HG02981 (cell line): ENCODE measurements around the gene CAMKMT.

Experiments
- ATAC-seq: cut with Tn5 transposase; IDR thresholded peaks from one replicate; pipeline ENCODE4 v1.9.1; 2021; ENCODE audit warnings: mild to moderate bottlenecking, moderate library complexity; ENCODE audit not compliant: unreplicated experiment

The CAMKMT gene

DNA sequence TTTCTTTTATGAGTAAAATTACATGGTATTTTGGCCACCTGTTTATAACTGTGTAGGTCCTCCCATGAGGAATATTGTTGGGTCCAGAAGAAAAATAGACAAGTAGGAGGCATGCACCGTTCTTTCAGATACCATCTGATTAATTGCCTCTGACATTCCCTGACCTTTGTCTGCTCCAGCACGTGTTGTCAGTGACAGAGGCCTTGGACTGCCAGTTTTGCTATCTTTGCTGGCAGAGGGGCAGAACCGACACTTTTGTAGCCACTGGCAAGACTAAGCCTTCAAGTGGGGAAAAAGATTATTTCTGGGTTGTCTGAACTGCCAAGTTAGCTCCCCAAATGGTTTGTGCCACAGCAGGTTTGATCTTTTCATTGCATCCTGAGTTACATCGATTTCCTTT is 276.9 kb downstream of the CAMKMT start:
- no peak for ATAC-seq

DNA sequence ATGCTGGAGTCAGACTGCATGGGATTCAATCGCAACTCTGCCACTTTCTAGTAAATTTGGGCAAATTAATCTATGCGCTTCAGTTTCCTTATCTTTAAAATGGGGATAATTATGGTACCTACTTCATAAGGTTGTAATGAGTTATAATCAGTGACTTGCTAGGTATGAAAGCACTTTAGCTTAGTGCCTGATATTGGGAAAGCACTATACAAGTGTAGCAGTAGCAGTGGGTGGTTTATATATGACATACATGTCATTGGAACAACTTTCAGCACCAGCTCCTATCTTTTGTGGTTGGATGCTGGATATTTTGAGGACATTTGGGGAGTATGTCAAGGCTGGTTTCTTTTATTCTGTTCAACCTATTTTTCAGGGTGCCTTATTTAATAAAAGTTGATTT is 277.7 kb downstream of the CAMKMT start:
- ATAC-seq: no peak

DNA sequence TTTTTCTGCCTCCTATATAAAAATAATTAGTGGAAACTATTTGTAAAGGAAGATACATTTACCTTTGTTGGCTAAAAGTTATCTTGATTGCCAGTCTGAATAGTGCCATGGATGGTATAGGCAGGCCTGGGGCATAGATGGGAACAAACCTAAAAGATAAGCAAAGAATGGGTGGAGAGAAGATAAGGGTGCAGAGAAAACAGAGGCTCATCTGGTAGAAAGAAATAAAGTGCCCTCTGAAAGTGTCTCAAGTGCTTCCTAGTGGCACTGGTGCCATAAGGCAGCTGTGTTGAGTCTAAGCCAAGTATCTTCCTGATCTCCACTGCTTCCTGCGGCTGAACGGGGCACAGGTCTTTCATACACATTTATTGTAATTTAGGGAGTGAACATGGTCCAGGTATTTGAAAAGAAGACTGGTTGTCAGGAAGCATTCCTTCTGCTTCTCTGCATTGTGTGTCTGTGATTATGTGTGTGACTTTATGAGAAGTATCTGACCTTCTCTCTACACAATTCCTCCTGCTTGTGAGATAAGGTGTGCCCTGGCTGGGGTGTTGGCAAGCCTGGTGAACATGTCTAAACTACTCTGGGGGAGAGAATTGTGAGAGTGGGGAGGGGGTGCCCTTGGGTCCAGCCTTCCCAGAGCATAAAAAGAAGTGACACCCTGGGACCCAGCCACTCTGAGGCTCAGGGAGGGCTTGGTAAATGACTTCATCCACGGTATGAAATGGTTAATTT is 280.5 kb downstream of the CAMKMT start:
- no peak for ATAC-seq

DNA sequence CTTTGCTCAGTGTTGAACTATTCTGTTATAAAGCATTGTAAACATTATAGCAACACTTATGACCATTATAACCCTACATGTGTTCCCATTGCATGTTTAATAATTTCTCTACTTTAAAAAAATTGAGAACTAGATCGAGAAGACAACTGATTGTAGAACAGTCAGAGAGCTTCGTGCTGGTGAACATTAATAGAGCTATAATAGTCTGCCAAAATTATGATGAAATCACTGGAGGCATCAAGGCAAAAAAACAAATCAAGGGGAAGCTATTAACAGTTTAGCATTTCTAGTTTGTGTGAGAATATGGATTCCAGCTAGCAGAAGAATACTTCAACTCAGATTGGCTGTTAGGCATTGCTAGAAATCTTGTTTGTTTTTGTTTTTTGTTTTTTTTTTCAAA is 284.2 kb downstream of the CAMKMT start:
- no peak for ATAC-seq

DNA sequence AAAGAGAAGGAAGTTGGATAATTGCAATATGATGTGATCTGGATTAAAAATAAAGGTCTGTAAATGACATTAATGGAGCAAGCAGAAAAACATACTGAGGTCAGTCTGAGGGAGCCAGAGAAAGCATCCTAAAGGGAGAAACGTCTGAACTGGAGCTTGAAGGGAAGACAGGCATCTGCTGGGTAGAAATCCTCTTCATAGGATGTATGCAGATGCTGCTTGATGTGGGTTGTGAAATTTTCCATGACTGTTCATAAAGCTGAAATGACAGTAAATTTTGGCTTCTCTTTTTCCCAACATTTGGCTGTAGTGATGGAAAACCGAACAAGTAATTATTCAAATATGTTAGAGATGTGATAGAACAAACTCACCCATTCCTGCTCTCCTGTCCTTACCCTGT is 287.6 kb downstream of the CAMKMT start:
- ATAC-seq: no peak

DNA sequence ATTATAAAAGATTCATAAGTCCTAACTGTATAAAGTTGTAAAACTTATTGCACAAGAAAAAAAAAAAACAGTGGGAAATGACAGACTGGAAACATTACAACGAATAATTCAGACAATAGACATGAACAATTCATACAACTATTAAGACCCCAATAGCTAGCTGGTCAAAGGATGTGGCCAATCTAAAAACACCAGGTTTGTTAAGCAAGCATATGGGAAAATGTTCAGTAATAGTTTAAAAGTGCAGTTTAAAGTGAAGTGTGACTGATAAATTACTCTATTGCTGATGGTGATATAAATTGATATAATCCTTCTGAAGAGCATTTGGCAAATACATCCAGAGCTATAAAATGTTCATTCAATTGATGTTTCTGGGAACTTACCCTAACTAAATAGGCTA is 289.0 kb downstream of the CAMKMT start:
- ATAC-seq: no peak

DNA sequence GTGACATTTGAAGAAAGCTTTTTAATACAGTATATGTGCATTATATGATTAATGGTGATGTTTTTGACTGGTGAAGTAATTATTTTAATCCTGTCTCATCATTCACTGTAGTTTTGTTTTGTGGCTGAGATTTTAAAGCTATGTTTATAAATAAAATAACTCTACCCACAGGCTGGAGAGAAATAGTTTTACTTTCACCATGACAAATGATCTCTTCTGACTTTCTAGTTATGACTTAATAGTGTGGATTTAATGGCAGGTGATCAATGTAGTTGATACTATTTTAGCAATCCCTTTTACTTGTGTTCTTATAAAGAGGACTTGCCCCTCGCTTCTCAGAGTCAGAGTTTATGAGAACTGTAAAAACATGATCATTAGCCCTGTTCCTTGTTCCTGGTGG is 290.2 kb downstream of the CAMKMT start:
- no peak for ATAC-seq

DNA sequence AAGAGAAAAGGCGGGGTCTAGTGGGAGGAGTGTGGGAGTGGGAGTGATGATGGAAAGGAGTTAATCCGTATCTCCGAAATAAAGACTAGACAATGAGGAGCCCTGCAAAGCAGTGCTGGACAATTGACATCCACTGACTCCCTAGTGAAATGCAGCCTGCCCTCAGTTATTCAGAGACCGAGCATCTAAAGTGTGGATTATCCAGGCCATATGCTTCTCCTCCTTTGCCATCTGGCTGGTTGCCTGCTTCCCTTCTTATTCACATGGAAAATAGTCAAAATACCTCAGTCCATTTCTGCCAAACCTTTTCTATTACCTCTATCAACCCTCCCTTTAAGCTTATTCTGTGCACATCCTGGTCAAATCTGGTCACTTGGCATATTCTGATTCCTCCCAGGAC is 291.0 kb downstream of the CAMKMT start:
- ATAC-seq: no peak

DNA sequence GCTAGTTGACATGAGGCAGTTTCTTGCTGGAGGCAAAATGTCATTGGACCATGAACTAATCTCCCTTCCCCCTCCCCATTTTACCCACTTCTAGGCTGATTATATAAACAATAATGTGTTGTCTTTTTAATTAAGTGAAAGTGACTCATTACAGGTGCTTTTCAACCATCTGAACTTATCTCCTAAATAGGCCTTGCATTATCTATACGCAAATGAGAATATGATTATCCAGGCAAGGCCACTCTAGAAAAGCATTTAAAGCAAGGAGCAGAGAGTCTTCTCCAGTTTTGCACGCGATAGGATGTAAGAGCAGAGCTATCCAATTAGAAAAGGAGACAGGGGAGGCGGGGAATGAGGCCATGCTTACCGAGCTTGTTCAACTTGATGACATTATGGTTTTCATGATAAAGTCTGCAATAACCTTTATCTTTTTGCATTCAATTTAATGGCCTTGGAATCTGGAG is 293.7 kb downstream of the CAMKMT start:
- ATAC-seq: no peak

DNA sequence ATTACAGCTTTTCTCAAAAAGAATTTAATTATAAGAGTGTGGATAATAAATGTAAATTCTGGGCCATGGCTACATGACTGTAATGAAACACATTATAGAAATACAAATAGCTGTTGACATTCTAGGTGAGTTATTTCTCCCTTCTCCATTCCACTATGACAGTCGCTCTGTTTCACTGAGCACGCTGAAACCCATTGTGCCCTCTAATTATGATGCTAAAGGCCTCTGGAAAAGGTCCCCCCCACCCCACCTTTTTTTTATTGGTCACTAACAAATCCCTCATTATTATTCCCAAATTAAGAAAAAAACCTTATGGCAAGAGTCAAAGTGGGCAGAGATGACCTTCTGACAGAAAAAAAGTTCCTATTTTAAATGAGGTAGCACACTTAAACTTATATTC is 294.7 kb downstream of the CAMKMT start:
- no peak for ATAC-seq

DNA sequence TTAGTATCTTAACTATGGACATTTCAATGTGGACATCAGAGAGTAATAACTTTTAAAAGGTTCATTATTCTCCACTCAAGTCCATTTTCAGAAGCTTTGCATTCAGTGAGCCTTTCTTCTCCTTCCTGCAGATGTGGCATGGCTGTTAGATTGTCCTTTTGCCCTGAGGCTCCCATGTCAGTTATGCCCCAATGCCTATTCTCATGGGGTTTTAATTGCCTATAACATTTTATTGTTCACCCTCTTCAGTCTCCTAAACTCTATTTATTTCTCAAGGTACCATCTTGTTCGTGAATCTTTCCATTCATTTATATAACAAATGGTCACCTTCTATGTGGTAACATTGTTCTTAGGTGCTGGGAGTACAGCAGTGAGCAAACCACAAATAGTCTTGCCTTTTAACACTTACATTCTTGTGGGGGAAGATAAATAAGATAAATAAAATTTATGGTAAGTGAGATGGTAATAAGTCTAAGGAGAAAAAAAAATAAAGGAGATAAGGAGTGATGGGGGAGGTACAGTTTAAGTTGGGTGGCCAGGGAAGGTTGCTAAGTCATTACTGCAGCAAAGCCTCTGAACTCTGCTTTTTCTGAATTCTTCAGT is 301.8 kb downstream of the CAMKMT start:
- ATAC-seq: no peak

DNA sequence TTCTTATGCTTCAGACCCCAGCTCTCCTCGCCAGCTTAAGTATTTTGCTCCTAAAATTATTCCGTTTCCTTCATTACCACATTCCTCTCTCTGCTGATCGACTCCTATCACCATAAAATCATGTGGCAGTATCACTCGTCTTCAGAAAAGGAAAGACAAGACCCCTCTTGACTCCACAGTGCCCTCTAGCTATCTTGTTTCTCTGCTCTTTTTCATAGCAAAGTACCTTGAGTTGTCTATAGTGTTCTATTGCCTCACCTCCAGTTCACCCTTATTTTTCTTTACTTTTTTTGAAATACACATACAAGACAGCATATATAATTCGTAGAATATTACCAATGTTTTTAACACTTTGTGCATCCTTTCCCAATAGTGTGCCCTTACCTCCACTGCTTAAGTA is 306.6 kb downstream of the CAMKMT start:
- no peak for ATAC-seq

DNA sequence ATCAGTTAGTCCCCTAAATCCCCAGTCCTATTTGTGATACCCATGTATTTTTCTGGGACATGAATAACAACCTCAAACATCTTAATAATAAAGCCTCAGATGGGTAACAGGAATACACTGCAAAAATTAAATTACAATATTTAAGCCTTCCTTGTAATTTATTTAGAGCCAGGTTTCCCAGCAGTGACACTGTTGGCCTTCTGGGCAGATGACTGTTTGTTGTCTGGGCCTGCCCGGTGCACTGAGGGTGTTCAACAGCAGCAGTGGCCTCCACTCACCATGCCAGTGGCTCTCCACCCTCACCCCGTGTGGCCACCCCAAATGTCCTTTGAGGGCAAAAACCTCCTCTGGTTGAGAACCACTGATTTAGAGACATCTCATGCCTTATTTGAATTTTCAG is 309.5 kb downstream of the CAMKMT start:
- ATAC-seq: no peak

DNA sequence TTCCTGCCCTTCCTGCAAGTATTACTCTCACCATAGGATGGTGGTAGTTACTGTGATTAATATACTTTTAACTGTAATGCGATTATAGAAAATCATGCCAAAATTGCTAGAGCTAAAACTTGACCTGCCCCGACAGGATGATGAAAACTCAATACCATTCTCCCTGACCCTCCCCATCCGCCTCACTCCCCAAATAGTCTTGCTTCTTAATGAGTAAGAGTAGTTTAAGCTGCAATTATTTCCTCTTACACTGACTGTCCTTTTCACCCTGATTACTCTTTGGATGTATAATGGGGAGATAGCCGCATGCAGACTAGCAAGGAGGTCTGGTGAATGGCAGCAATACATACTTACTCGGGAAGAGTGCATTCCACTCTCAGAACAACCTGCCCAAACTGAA is 310.2 kb downstream of the CAMKMT start:
- no peak for ATAC-seq

DNA sequence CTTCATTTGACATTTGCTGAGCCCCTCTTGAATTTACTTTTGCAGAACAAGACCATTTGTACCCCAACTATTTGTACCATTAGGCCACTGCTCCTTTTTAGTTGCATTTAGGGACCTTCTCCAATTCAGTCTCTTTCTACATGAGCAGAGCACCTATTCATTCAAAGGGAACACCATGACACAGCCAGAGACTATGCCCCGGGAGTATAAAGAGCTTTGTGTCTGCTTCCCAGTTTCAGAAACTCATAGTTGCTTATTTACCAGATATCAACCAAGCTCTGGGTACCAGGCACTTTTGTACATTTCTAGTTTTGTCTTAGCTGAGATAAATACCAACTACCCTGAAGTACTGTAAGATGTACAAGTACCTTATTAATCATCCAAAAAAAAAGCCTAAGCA is 310.7 kb downstream of the CAMKMT start:
- ATAC-seq: no peak

DNA sequence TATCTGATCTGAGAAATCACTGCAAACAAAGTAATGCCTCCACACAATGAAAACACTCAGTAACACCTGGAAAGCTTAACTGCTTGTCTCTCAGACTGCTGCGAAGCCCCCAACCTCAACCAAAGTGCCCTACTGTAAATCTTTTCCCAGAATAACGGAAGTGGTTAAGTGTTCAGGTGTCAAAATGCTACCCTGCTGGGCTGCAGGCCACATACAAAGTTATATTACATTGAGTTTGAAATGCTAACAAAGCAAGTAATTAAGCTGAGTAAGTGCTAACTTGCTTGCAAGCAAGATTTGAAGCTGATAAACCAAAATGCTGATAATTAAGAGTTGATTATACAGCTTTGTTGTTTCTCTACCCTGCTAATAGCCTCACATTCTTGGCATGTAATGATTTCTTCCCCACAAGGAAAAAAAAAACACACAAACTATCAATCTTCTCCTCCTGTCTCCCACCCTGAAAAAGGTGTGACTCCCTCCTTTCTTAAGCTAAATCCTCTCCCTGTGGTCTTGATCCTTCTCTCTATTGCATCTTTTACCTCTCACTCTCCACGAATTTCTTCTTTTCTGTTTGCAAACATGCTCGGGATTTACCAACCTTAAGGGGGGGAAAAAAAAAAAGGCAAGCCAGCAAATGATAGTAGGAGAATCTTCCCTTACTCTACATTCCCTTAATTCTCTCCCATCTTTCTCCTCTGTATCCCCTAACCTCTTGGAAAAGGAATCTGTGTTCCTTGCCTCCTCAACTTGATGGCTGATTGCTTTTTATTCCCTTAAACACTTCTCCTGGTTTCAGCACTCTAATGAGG is 312.9 kb downstream of the CAMKMT start:
- ATAC-seq: no peak

DNA sequence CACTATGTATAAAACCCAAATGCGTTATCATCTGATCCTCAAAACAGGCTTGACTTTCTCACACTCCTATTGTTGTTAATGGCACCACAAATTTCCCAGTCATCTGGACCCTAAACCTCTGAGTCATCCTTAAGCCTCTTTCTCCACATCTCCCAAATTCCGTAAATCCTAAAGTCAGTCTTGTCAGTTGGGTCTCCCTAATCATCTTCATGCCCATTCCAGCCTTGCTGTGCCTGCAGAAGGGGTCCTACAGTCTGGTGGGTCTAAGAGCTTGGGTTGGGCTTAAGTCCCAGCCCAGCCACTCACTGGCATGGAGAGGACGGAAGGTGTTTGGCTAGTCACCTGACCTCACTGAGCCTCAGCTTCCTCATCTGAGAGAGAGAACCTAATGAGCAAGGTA is 314.6 kb downstream of the CAMKMT start:
- no peak for ATAC-seq

DNA sequence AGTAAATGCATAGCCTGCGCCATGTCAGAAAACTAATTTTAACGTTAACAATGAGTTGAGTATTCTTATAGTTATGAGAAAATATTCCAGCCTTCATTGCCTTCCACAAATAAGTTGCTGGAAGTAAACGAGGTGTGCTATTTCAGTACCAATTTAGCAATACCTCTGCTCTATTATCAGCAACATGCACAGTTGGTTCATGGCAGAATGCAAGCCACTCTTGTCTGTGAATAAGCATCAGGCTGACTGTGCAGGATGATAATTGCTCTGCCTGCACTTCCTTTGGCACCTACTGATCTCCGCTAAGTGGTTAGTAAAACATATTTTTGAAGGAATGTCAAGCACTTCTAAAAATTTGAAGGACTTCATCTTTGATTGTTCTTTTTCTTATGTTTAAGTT is 317.8 kb downstream of the CAMKMT start:
- ATAC-seq: no peak

DNA sequence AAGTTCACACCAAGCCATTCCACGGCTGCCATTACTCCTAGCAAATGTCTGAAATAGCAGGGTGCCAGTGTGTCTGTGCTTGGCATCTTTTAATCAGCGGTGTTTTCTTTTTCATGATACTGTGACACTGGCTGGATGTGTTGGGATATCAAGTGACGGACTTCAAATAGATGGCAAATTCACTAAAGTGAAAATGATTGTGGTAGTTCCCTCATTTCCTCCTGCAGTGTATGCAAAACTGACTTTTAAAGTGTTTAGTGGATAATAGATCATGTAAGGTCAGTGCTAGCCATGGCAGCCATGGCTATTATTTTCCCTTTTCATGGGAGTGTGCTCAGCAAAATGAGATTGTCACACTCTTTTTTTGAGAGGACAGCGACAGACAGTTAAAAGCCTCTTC is 318.2 kb downstream of the CAMKMT start:
- no peak for ATAC-seq

DNA sequence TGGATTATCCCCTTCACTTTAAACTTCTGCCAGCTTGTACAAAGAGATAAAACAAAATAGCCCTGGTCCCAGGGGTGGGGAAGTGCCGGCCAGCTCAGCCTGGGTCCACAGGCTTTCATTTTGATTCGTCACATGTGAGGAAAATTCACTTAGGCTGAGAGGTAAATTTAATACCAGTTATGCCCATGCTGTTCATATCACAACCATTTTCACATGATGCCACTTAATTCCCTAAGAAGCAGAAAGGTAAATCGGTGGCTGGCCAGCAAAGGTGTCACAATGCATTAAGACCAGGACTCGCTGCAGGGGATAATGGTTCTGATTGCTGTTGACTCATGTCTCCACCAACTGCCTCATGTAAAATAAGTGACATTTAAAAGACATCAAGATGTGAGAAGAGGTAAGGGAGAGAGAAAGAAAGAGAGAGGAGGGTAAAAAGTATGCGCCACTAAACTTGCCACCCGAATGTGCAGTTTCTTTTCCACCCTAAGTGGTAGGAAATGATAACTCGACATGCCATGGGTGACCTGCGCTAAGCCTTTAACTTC is 318.8 kb downstream of the CAMKMT start:
- ATAC-seq: no peak

DNA sequence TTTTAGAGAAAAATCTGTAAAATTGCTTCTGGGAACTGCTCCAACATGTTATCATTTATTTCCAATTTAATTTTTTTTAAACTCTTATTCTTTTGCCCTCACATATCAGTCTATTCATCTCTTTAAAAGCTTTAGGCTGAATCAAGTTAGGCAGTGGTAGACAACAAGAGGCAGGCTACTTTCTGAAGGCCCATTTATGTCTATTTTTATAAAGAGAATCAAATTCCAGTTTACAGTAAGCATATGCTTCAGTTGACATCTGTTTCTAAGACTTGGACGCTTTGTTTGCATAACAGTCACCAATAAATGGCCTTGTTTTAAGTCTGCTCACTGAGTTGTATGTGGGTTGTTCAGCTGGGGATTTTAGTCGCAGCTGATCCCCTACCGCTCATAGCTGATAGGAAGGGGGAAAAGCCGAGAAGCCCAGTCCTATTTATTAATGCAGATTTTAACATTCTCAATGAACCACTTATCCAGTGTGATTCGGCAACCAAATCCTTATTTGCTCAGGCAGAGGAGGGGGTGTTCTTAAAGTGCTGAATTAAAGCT is 319.3 kb downstream of the CAMKMT start:
- no peak for ATAC-seq
